Loucy (cell line): ENCODE results near the gene PABPN1L.
A peak's percentile ranks its signal among the peaks of the same experiment; 100 is the strongest.

Experiments
- H2AFZ ChIP-seq: fragments of 200-600 bp; sonication (generic); 2 replicates; pipeline ENCODE4 v1.6.0; 2016; ENCODE audit warnings: antibody characterized with exemption, mild to moderate bottlenecking, low read length, moderate library complexity
- H3F3A ChIP-seq: fragments of 200-600 bp; 2 replicates; pipeline ENCODE4 v1.6.0; 2016; ENCODE audit warnings: antibody characterized with exemption, low read depth, mild to moderate bottlenecking
- H3K27me3 ChIP-seq: fragments of 200-600 bp; sonication (generic); 2 replicates; pipeline ENCODE4 v1.6.1; 2014; ENCODE audit warnings: low read length, mild to moderate bottlenecking; ENCODE audit not compliant: insufficient read depth, poor library complexity, severe bottlenecking
- H3K36me3 ChIP-seq: fragments of 200-600 bp; sonication (generic); 2 replicates; pipeline ENCODE4 v1.6.1; 2016; ENCODE audit warnings: low read length; ENCODE audit not compliant: insufficient read depth
- H3K4me1 ChIP-seq: fragments of 200-600 bp; sonication (generic); 2 replicates; pipeline ENCODE4 v1.5.1; 2014; ENCODE audit warnings: low read length, mild to moderate bottlenecking; ENCODE audit not compliant: insufficient read depth, poor library complexity, severe bottlenecking
- H3K4me2 ChIP-seq: fragments of 200-600 bp; sonication (generic); 2 replicates; pipeline ENCODE4 v1.6.0; 2014; ENCODE audit warnings: antibody characterized with exemption, low read length, low read depth, mild to moderate bottlenecking; ENCODE audit not compliant: poor library complexity, severe bottlenecking
- H3K4me3 ChIP-seq: fragments of 200-600 bp; sonication (generic); 2 replicates; pipeline ENCODE4 v1.5.1; 2014; ENCODE audit warnings: low read length, mild to moderate bottlenecking, mixed read lengths; ENCODE audit not compliant: poor library complexity, severe bottlenecking
- H3K79me2 ChIP-seq: fragments of 200-600 bp; sonication (generic); 2 replicates; pipeline ENCODE4 v1.6.1; 2014; ENCODE audit warnings: low read length; ENCODE audit not compliant: insufficient read depth
- H3K9ac ChIP-seq: fragments of 200-600 bp; sonication (generic); 2 replicates; pipeline ENCODE4 v1.6.0; 2014; ENCODE audit warnings: mild to moderate bottlenecking, low read depth, low read length, moderate library complexity; ENCODE audit not compliant: poor library complexity, severe bottlenecking
- H3K9me2 ChIP-seq: fragments of 200-600 bp; sonication (generic); replicated peaks from 2 replicates; pipeline ENCODE4 v1.6.1; 2016; ENCODE audit warnings: low read depth, low read length, mixed read lengths
- H3K9me3 ChIP-seq: fragments of 200-600 bp; sonication (generic); 2 replicates; pipeline ENCODE4 v1.6.1; 2014; ENCODE audit warnings: mild to moderate bottlenecking, antibody characterized with exemption, low read length, low read depth; ENCODE audit not compliant: insufficient read depth
- H4K20me1 ChIP-seq: fragments of 200-600 bp; sonication (generic); 2 replicates; pipeline ENCODE4 v1.6.0; 2014; ENCODE audit warnings: antibody characterized with exemption, low read length, mild to moderate bottlenecking; ENCODE audit not compliant: insufficient read depth, poor library complexity, severe bottlenecking
- CTCF ChIP-seq: fragments of 200-600 bp; sonication (generic); conservative IDR thresholded peaks from 2 replicates; pipeline ENCODE4 v1.5.1; 2014; ENCODE audit warnings: mild to moderate bottlenecking, antibody characterized with exemption, low read length
- EZH2phosphoT487 ChIP-seq: fragments of 200-600 bp; IDR thresholded peaks from 2 replicates; pipeline ENCODE4 v1.6.1; 2018; ENCODE audit warnings: antibody characterized with exemption, mild to moderate bottlenecking, moderate library complexity, borderline replicate concordance

PABPN1L gene

GRCh38 chr16:88854306-88855111 lies 12.0 kb downstream of the PABPN1L start:
- TF ChIP-seq CTCF (no peak), EZH2phosphoT487 (no peak)
- H3K9me2 ChIP-seq, result no peaks in the 10 kb centered on the region

GRCh38 chr16:88853325-88853941 lies 13.0 kb downstream of the PABPN1L start:
- H3K79me2 ChIP-seq, result no peaks in the 10 kb centered on the region
- H3K9me2 ChIP-seq, result no peaks in the 10 kb centered on the region
- H3K4me3 ChIP-seq, result no peak overlapping the region
- H3F3A ChIP-seq, result no peaks in the 10 kb centered on the region
- no peak overlapping the region for H3K4me2 ChIP-seq
- no peaks in the 10 kb centered on the region for H3K36me3 ChIP-seq
- no peaks in the 10 kb centered on the region for H3K9me3 ChIP-seq
- H4K20me1 ChIP-seq, result no peaks in the 10 kb centered on the region
- TF ChIP-seq CTCF (no peak), EZH2phosphoT487 (no peak)
- no peak overlapping the region for H2AFZ ChIP-seq
- no peaks in the 10 kb centered on the region for H3K27me3 ChIP-seq
- H3K4me1 ChIP-seq, result peaks cover 14% of the 10 kb centered on the region
- H3K9ac ChIP-seq, result no peak overlapping the region

More at GRCh38 chr16:88854306-88855111, 12.0 kb downstream of the PABPN1L start:
- no peak overlapping the region for H3K9ac ChIP-seq
- H4K20me1 ChIP-seq, result no peaks in the 10 kb centered on the region
- no peak overlapping the region for H2AFZ ChIP-seq
- no peaks in the 10 kb centered on the region for H3K79me2 ChIP-seq
- no peaks in the 10 kb centered on the region for H3K9me3 ChIP-seq
- no peaks in the 10 kb centered on the region for H3K36me3 ChIP-seq
- no peaks in the 10 kb centered on the region for H3K27me3 ChIP-seq
- no peak overlapping the region for H3K4me3 ChIP-seq
- peak overlapping the region; percentile 37 for H3K4me2 ChIP-seq
- H3F3A ChIP-seq, result no peaks in the 10 kb centered on the region
- H3K4me1 ChIP-seq, result peaks cover 14% of the 10 kb centered on the region

GRCh38 chr16:88851616-88852015 lies 14.8 kb downstream of the PABPN1L start:
- H3K9me3 ChIP-seq, result no peaks in the 10 kb centered on the region
- H3K4me2 ChIP-seq, result no peak overlapping the region
- H4K20me1 ChIP-seq, result no peaks in the 10 kb centered on the region
- no peaks in the 10 kb centered on the region for H3K27me3 ChIP-seq
- H3K79me2 ChIP-seq, result no peaks in the 10 kb centered on the region
- H3K36me3 ChIP-seq, result no peaks in the 10 kb centered on the region
- no peak overlapping the region for H3K9ac ChIP-seq
- no peaks in the 10 kb centered on the region for H3F3A ChIP-seq
- H2AFZ ChIP-seq, result no peak overlapping the region
- H3K4me1 ChIP-seq, result peaks cover 14% of the 10 kb centered on the region
- no peak overlapping the region for H3K4me3 ChIP-seq
- no peak for TF ChIP-seq CTCF
- no peak for TF ChIP-seq EZH2phosphoT487
- no peaks in the 10 kb centered on the region for H3K9me2 ChIP-seq
